ENCODE results near the gene CARS2.
A peak's percentile ranks its signal among the peaks of the same experiment; 100 is the strongest.

The CARS2 gene

GRCh38 chr13:110643324-110643723 lies 62.6 kb downstream of the CARS2 start:
- FAIRE-seq (no peak), DNase-seq (ENCODE audit: insufficient read length, low spot score) (no peak)
- TF ChIP-seq POLR2A (IDR thresholded peaks at IDR 0.05; ENCODE audit: low read depth, low read length) (no peak), PAX5 (IDR thresholded peaks at IDR 0.05; ENCODE audit: insufficient read depth, low read length, severe bottlenecking) (no peak), SPI1 (IDR thresholded peaks at IDR 0.05; ENCODE audit: low read depth, low read length) (no peak), POLR2AphosphoS5 (IDR thresholded peaks at IDR 0.05; ENCODE audit: low read depth, low read length) (no peak), TAF1 (IDR thresholded peaks at IDR 0.05; ENCODE audit: low read depth, low read length) (no peak), POU2F2 (IDR thresholded peaks at IDR 0.05; ENCODE audit: low read depth, low read length) (no peak)

- TF ChIP-seq POLR2A (IDR thresholded peaks at IDR 0.05; ENCODE audit: low read depth, low read length) (no peak), POU2F2 (IDR thresholded peaks at IDR 0.05; ENCODE audit: low read depth, low read length) (no peak), POLR2AphosphoS5 (IDR thresholded peaks at IDR 0.05; ENCODE audit: low read depth, low read length) (no peak), PAX5 (IDR thresholded peaks at IDR 0.05; ENCODE audit: insufficient read depth, low read length, severe bottlenecking) (no peak), SPI1 (IDR thresholded peaks at IDR 0.05; ENCODE audit: low read depth, low read length) (no peak), TAF1 (IDR thresholded peaks at IDR 0.05; ENCODE audit: low read depth, low read length) (no peak)
- no peak for DNase-seq (ENCODE audit: insufficient read length, low spot score)
- no peak for FAIRE-seq
Observed at GRCh38 chr13:110642291-110642981, 63.5 kb downstream of the CARS2 start.

- DNase-seq (ENCODE audit: insufficient read length, low spot score) (no peak), FAIRE-seq (no peak)
- TF ChIP-seq PAX5 (IDR thresholded peaks at IDR 0.05; ENCODE audit: insufficient read depth, low read length, severe bottlenecking) (no peak), POLR2AphosphoS5 (IDR thresholded peaks at IDR 0.05; ENCODE audit: low read depth, low read length) (no peak), POU2F2 (IDR thresholded peaks at IDR 0.05; ENCODE audit: low read depth, low read length) (no peak), POLR2A (IDR thresholded peaks at IDR 0.05; ENCODE audit: low read depth, low read length) (no peak; the same call in 1 of the 2 replicates), TAF1 (IDR thresholded peaks at IDR 0.05; ENCODE audit: low read depth, low read length) (no peak), SPI1 (IDR thresholded peaks at IDR 0.05; ENCODE audit: low read depth, low read length) (no peak)
Observed at GRCh38 chr13:110641055-110642015, 64.6 kb downstream of the CARS2 start.

- no peak for FAIRE-seq
- no peak for DNase-seq (ENCODE audit: insufficient read length, low spot score)
- TF ChIP-seq POLR2AphosphoS5 (IDR thresholded peaks at IDR 0.05; ENCODE audit: low read depth, low read length) (peak; percentile 63), TAF1 (IDR thresholded peaks at IDR 0.05; ENCODE audit: low read depth, low read length) (no peak), POLR2A (IDR thresholded peaks at IDR 0.05; ENCODE audit: low read depth, low read length) (peak; percentile 53; the same call in 1 of the 2 replicates), PAX5 (IDR thresholded peaks at IDR 0.05; ENCODE audit: insufficient read depth, low read length, severe bottlenecking) (no peak)
Observed at GRCh38 chr13:110640591-110641029, 65.3 kb downstream of the CARS2 start.

GRCh38 chr13:110639935-110640334 lies 66.0 kb downstream of the CARS2 start:
- no peak for DNase-seq (ENCODE audit: insufficient read length, low spot score)
- no peak for FAIRE-seq
- TF ChIP-seq SPI1 (IDR thresholded peaks at IDR 0.05; ENCODE audit: low read depth, low read length), result no peak
- TF ChIP-seq POLR2AphosphoS5 (IDR thresholded peaks at IDR 0.05; ENCODE audit: low read depth, low read length), result no peak
- TF ChIP-seq POU2F2 (IDR thresholded peaks at IDR 0.05; ENCODE audit: low read depth, low read length), result no peak
- no peak for TF ChIP-seq POLR2A (IDR thresholded peaks at IDR 0.05; ENCODE audit: low read depth, low read length)
- TF ChIP-seq TAF1 (IDR thresholded peaks at IDR 0.05; ENCODE audit: low read depth, low read length), result no peak
- TF ChIP-seq PAX5 (IDR thresholded peaks at IDR 0.05; ENCODE audit: insufficient read depth, low read length, severe bottlenecking), result no peak

- no peak for DNase-seq (ENCODE audit: insufficient read length, low spot score)
- peak; percentile 45 for FAIRE-seq
- TF ChIP-seq PAX5 (IDR thresholded peaks at IDR 0.05; ENCODE audit: insufficient read depth, low read length, severe bottlenecking) (no peak), SPI1 (IDR thresholded peaks at IDR 0.05; ENCODE audit: low read depth, low read length) (no peak), TAF1 (IDR thresholded peaks at IDR 0.05; ENCODE audit: low read depth, low read length) (no peak), POU2F2 (IDR thresholded peaks at IDR 0.05; ENCODE audit: low read depth, low read length) (no peak), POLR2A (IDR thresholded peaks at IDR 0.05; ENCODE audit: low read depth, low read length) (0 out of 2 replicates have a peak, but pooled peaks have one; percentile 58), POLR2AphosphoS5 (IDR thresholded peaks at IDR 0.05; ENCODE audit: low read depth, low read length) (peak; percentile 62; the same call in 1 of the 2 replicates)
Observed at GRCh38 chr13:110638814-110639806, 66.8 kb downstream of the CARS2 start.

- no peak for TF ChIP-seq PAX5 (IDR thresholded peaks at IDR 0.05; ENCODE audit: insufficient read depth, low read length, severe bottlenecking)
- TF ChIP-seq SPI1 (IDR thresholded peaks at IDR 0.05; ENCODE audit: low read depth, low read length), result no peak
- no peak for TF ChIP-seq POLR2A (IDR thresholded peaks at IDR 0.05; ENCODE audit: low read depth, low read length)
- no peak for TF ChIP-seq TAF1 (IDR thresholded peaks at IDR 0.05; ENCODE audit: low read depth, low read length)
- TF ChIP-seq POU2F2 (IDR thresholded peaks at IDR 0.05; ENCODE audit: low read depth, low read length), result no peak
- no peak for TF ChIP-seq POLR2AphosphoS5 (IDR thresholded peaks at IDR 0.05; ENCODE audit: low read depth, low read length)
- no peak for DNase-seq (ENCODE audit: insufficient read length, low spot score)
- no peak for FAIRE-seq
Observed at GRCh38 chr13:110638257-110638656, 67.7 kb downstream of the CARS2 start.

GRCh38 chr13:110637747-110638146 lies 68.2 kb downstream of the CARS2 start:
- no peak for DNase-seq (ENCODE audit: insufficient read length, low spot score)
- TF ChIP-seq TAF1 (IDR thresholded peaks at IDR 0.05; ENCODE audit: low read depth, low read length) (no peak), POLR2A (IDR thresholded peaks at IDR 0.05; ENCODE audit: low read depth, low read length) (no peak), POLR2AphosphoS5 (IDR thresholded peaks at IDR 0.05; ENCODE audit: low read depth, low read length) (no peak), SPI1 (IDR thresholded peaks at IDR 0.05; ENCODE audit: low read depth, low read length) (no peak), POU2F2 (IDR thresholded peaks at IDR 0.05; ENCODE audit: low read depth, low read length) (no peak), PAX5 (IDR thresholded peaks at IDR 0.05; ENCODE audit: insufficient read depth, low read length, severe bottlenecking) (no peak)
- FAIRE-seq, result no peak

Data from GM12891 (cell line).